Measurements from ENCODE around the gene VCL. TPM values are rescaled to one million over a fixed set of nuclear protein-coding genes. Genes with fewer than 3 reads are reported as not detected.
"Not testable (repeated sequence)": the region's sequence is repeated elsewhere in the genome, so short reads cannot be mapped to it uniquely, and the experiment has no call there.

VCL gene
- total RNA-seq, 1 donor = 513 TPM

DNA sequence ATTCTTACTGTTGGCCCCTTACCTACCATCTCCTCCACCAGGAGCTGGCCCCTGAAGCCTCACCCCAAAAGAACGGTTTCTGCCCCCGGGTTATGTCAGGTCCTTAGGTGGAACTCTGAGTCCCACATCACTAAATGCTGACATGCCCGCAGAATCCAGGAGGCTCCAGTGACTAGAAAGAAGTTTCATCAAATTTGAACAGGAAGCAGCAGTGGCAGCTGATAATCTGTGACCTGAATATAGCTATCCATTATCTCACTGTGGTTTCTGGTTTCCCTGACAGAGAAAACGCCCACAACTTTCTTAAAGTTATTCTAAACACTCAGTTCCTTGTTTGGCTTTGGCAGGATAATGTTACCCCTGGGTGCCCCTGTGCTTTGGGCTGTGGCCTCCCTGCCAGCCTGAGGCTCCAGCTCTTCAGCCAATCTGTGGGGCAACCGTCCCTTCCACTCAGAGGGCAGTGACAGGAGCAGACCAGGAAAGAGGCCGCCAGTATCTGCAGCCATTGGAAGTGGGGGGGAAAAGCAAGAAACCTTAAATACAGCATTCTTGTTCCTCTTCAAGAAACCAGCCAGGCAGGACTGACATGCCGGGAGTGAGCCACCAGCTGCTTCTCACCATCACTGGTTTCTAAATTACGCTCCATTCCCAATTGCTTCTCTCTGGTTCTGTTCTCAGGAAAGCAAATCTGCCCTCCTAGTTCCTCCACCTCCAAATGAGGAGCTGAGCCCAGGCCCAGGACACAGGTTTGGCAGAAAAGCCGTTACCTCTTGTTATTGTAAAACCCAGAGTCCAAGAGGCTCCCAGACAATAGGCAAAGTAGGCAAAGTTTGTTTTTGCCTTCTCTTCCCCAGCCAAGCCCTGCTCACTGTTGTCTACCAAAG lies 41.2 kb upstream of the VCL start:
- no peak overlapping the region for H3K4me3 ChIP-seq (ENCODE audit: low read depth, low read length)
- TF ChIP-seq, protein P1, sequence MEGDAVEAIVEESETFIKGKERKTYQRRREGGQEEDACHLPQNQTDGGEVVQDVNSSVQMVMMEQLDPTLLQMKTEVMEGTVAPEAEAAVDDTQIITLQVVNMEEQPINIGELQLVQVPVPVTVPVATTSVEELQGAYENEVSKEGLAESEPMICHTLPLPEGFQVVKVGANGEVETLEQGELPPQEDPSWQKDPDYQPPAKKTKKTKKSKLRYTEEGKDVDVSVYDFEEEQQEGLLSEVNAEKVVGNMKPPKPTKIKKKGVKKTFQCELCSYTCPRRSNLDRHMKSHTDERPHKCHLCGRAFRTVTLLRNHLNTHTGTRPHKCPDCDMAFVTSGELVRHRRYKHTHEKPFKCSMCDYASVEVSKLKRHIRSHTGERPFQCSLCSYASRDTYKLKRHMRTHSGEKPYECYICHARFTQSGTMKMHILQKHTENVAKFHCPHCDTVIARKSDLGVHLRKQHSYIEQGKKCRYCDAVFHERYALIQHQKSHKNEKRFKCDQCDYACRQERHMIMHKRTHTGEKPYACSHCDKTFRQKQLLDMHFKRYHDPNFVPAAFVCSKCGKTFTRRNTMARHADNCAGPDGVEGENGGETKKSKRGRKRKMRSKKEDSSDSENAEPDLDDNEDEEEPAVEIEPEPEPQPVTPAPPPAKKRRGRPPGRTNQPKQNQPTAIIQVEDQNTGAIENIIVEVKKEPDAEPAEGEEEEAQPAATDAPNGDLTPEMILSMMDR (IDR thresholded peaks at IDR 0.05; ENCODE audit: insufficient read depth, low read depth, low read length) = no peak
- DNase-seq (ENCODE audit: low read depth) = peak; percentile 77

DNA sequence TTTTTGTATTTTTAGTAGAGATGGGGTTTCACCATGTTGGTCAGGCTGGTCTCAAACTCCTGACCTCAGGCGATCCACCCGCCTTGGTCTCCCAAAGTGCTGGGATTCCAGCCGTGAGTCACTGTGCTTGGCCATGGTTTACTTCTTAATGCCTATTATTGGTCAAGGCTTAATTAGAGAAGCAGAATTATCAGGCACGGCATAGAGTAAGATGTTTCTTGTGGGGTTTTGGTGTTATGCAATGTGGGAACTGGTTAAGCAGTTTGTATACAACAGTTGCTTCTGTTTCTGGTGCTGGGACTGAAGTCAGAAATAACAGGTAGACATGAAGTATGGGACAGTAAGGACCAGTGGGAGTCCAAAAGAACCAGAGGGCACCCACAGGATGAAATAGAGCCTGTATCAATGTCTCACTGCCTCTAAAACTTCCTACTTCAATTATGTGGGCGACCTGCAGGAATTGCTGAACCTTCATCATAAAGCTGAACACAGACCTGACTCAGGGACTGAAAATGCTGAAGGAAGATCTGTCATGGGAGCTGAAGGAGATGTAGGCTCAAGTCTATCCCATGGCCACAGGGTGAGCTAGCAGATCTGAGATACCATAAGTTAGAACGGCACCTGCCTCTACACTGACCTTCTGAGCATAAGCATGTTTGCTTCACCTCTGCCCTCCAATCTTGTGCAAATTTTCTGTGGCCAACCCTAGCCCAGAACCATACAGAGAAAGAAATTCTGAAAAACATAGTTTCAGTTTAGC lies 38.3 kb upstream of the VCL start:
- TF ChIP-seq, protein P1 (IDR thresholded peaks at IDR 0.05; ENCODE audit: insufficient read depth, low read depth, low read length) = no peak
- H3K4me3 ChIP-seq (ENCODE audit: low read depth, low read length) = no peak overlapping the region

DNA sequence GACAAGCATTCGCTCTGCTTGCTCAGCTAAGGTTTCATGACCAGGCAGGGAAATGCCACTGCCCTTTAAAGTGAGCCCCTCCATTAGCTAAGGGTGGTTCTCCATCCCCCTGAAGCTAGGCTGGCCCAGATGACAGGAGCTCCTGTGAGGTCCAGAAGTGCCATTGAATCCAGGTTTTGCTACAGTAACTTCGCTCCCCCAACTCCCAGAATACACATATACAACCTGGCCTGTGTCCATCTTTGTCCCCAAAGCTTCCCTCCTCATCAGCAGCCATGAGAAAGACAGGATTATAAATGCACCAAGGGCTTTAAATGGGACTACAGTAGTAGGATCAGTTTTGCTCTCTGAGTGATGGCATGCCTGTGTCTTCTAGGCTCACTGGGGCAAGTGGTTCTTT lies 35.5 kb upstream of the VCL start:
- DNase-seq (ENCODE audit: low read depth) = no peak
- TF ChIP-seq, protein P1 (IDR thresholded peaks at IDR 0.05; ENCODE audit: insufficient read depth, low read depth, low read length) = no peak
- H3K4me3 ChIP-seq (ENCODE audit: low read depth, low read length) = no peak overlapping the region

More for the DNA sequence above, 38.3 kb upstream of the VCL start:
- peak; percentile 84 for DNase-seq (ENCODE audit: low read depth)

DNA sequence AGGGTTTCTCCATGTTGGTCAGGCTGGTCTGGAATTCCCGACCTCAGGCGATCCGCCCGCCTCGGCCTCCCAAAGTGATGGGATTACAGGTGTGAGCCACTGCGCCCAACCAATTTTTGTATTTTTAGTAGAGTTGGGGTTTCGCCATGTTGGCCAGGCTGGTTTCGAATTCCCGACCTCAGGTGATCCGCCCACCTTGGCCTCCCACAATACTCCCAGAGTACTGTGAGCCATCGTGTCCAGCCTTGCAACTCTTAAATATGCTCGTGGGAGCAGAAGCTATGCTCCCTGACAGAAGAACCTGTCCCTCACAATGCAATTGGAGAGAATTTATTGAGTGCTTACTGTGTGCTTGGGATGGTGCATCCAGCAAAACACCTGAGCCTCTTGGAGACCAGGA lies 34.4 kb upstream of the VCL start:
- DNase-seq (ENCODE audit: low read depth); H3K4me3 ChIP-seq (ENCODE audit: low read depth, low read length): not testable (repeated sequence)

DNA sequence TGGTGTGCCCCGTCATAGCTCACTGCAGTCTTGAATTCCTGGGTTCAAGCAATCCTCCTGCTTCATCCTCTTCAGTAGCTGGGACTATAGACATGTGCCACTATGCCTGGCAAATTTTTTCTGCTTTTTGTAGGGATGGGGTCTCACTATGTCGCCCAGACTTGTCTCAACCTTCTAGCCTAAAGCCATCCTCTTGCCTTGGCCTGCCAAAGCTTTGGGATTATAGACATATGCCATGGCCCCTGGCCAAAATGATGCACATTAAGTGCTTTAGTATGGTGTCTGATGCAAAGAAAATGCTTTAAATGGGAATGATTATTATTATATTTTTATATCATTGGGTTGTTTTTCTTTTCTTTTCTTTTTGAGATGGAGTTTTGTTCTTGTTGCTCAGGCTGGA lies 33.2 kb upstream of the VCL start:
- TF ChIP-seq, protein P1 (IDR thresholded peaks at IDR 0.05; ENCODE audit: insufficient read depth, low read depth, low read length) = no peak
- no peak overlapping the region for H3K4me3 ChIP-seq (ENCODE audit: low read depth, low read length)
- DNase-seq (ENCODE audit: low read depth) = no peak

DNA sequence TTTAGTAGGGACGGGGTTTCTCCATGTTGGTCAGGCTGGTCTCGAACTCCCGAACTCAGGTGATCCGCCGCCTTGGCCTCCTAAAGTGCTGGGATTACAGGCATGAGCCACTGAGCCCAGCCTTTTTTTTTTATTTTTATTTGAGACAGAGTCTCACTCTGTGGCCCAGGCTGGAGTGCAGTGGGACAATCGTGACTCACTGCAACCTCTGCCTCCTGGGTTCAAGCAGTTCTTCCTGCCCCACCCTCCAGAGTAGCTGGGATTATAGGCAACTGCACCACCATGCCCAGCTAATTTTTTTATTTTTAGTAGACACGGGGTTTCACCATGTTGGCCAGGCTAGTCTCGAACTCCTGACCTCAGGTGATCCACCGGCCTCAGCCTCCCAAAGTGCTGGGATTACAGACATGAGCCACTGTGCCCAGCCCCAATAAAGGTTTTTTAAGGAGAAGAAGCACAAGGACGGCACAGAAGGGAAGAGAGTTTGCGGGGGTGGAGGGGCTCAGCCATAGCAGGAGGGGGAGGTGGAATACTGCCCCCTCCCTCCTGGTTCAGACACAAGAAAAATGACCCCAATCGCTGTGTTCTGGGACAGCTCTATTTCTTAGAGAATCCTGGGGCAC lies 32.5 kb upstream of the VCL start:
- not testable (repeated sequence) for DNase-seq (ENCODE audit: low read depth); H3K4me3 ChIP-seq (ENCODE audit: low read depth, low read length)

DNA sequence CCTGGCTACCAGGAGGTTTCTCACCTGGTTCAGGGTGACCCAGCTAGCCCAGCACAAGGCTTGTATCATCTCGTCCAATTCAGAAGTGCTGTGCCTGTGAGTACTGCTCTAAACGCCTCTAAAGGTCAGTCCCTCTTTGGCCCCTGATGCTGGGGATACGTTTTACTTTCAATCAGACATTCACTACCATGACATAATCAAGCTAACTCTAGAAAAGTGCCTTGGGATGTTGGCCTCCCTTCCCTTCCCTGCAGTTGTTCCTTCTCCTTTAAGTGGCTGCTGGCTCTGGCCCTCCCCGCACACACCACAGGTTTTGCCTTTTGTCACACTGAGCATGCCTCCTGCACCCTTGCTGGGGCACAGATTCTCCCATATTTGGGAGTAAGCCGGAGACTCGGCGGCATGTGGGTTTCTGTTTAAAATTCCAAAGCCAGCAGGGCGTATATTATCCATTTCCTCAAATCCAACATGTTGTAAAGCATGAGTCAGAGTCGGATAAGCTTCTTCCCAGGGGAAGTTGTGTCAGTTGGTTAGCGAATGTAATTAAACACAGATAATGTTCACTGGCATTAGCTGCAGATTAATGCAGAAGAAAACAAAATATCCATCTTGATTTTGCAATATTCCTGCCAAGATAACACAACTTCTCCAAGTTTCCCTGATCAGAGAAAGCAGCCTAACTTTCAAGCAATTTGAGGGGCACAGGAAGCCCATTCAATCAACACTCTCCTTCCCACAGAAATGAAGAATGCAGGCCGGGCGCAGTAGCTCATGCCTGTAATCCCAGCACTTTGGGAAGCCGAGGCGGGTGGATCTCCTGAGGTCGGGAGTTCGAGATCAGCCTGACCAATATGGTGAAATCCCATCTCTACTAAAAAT lies 31.8 kb upstream of the VCL start:
- DNase-seq (ENCODE audit: low read depth) = peak; percentile 100
- TF ChIP-seq, protein P1 (IDR thresholded peaks at IDR 0.05; ENCODE audit: insufficient read depth, low read depth, low read length) = no peak
- H3K4me3 ChIP-seq (ENCODE audit: low read depth, low read length) = no peak overlapping the region
